ENCODE measurements around the gene SEC14L3. TPM values are rescaled to one million over a fixed set of nuclear protein-coding genes. Genes with fewer than 3 reads are reported as not detected.
A peak's percentile ranks its signal among the peaks of the same experiment; 100 is the strongest.

The SEC14L3 gene
- total and polyA plus RNA-seq, 10 of the 15 experiments (the other 5 are each of a cell fraction or from before 2014, with no cell fraction given), result 0.03 TPM; not detected in 9

DNA sequence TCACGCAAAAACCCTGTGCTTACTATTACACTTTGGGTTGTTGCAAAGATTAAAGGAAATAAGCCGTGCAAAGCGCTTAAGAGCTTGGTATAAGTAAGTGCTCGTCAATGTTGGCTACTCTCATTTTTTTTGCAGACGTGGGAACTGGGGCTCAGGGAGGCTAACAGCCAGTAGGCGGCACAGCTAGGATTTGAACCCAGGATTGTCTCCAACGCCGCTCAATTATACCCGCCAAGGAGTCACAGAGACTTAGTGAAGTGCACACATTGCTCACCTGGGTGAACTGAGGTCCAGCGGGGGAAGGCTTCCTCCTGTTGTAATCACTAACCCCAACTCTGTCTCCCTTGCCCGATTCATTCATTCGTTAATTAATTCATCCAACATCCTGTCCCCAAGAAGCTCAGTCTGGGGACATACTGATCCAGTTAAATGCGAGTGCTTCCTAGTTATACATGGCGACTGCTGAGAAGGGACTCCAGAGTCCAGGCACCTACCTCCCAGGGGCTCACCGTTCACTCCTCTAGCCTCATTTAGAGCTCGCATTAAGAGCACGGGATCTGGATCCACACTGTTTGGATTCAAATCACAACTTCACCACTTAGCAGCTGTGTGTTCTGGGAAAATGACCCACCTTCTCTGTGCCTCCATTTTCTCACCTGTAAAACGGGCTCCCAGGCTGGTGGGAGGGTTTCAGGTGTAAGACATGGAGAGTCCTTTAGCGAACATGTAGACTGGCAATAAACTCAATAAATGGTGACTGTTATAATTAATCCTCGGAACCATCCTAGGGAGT, 47.1 kb downstream of the SEC14L3 start:
- intact Hi-C loops (cut with micrococcal nuclease; ENCODE audit: unreplicated experiment), result loop anchor here (1.0 kb wide), 1 partner anchor 33 kb away; no protein-coding TSS in a partner anchor
- peak overlapping the region; percentile 99 for H3K4me2 ChIP-seq (ENCODE audit: control insufficient read depth, insufficient read depth)
- in situ Hi-C loops (cut with MboI), result no loop called here
- WGBS (ENCODE audit: insufficient coverage, insufficient replicate concordance, low lambda C conversion rate, missing lambda C conversion rate), result 30% methylated on average over 20 of the region's 20 CpGs
- H4K20me1 ChIP-seq (ENCODE audit: control insufficient read depth, insufficient read depth), result no peaks in the 10 kb centered on the region
- RAD21 ChIA-PET (ENCODE audit: unreplicated experiment), result interaction anchor here (0.7 to 7.3 kb wide), 13 partner anchors 20 to 330 kb away, joined by 3 to 137 read pairs (median 4); partner anchors contain the start of genes CASTOR1, CCDC157, RNF215 and SEC14L2
- ATAC-seq (no peak), DNase-seq (ENCODE audit: low read depth, low spot score) (no peak), FAIRE-seq (no peak)
- POLR2A ChIA-PET, result interaction anchor here (0.6 to 6.4 kb wide), 25 partner anchors 9 to 1368 kb away, joined by 3 to 60 read pairs (median 4); partner anchors contain the start of genes MTMR3, PIK3IP1, SEC14L2 and SF3A1
- no TSS peak for BruUV-seq (replicated peaks)
- SMC1A ChIA-PET (ENCODE audit: uncharacterized antibody, unreplicated experiment), result interaction anchor here (0.6 to 6.0 kb wide), 19 partner anchors 9 to 183 kb away, joined by 3 to 69 read pairs (median 4); partner anchors contain the start of genes CASTOR1, RNF215 and TCN2
- H3K4me3 ChIP-seq, result peak overlapping the region; percentile 65
- peaks cover 45% of the 10 kb centered on the region for H3K79me2 ChIP-seq (ENCODE audit: control insufficient read depth, insufficient read depth, low read length)
- H3K4me1 ChIP-seq (ENCODE audit: control insufficient read depth, insufficient read depth, low read length), result peaks cover 22% of the 10 kb centered on the region
- peaks cover 3 to 16% of the 10 kb centered on the region in 2 experiments; a peak in 2 of 4 replicates for H3K36me3 ChIP-seq (ENCODE audit: control insufficient read depth in 2 of 2, insufficient read depth in 2 of 2, low read length in 1 of 2)
- peak overlapping the region; percentile 67 for H2AFZ ChIP-seq (ENCODE audit: control insufficient read depth, low read depth, low read length)
- H3K9me3 ChIP-seq (replicated peaks; ENCODE audit: control insufficient read depth, insufficient read depth, low read length), result no peaks in the 10 kb centered on the region; the same call in 2 of the 3 replicates
- peak overlapping the region; percentile 85 for H3K9ac ChIP-seq (ENCODE audit: control insufficient read depth, insufficient read depth, low read length)
- CTCF ChIA-PET, result interaction anchor here (0.7 to 7.5 kb wide), 21 partner anchors 9 to 317 kb away, joined by 3 to 172 read pairs (median 4); partner anchors contain the start of genes CASTOR1, RNF215 and SEC14L2
- no peaks in the 10 kb centered on the region for H3K27me3 ChIP-seq (replicated peaks in 1 of 2; ENCODE audit: control insufficient read depth in 2 of 2, insufficient read depth in 2 of 2, low read length in 1 of 2)
- peak overlapping the region; percentile 82 for H3K27ac ChIP-seq (ENCODE audit: control insufficient read depth, insufficient read depth)
- no peak for TF ChIP-seq POU2F2 (IDR thresholded peaks at IDR 0.05; ENCODE audit: borderline replicate concordance, low read depth, low read length)
- TF ChIP-seq, protein P1, sequence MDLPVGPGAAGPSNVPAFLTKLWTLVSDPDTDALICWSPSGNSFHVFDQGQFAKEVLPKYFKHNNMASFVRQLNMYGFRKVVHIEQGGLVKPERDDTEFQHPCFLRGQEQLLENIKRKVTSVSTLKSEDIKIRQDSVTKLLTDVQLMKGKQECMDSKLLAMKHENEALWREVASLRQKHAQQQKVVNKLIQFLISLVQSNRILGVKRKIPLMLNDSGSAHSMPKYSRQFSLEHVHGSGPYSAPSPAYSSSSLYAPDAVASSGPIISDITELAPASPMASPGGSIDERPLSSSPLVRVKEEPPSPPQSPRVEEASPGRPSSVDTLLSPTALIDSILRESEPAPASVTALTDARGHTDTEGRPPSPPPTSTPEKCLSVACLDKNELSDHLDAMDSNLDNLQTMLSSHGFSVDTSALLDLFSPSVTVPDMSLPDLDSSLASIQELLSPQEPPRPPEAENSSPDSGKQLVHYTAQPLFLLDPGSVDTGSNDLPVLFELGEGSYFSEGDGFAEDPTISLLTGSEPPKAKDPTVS (IDR thresholded peaks at IDR 0.05; ENCODE audit: low read depth, low read length), result no peak
- TF ChIP-seq CHD4 (IDR thresholded peaks at IDR 0.05), result no peak
- TF ChIP-seq, protein P2, sequence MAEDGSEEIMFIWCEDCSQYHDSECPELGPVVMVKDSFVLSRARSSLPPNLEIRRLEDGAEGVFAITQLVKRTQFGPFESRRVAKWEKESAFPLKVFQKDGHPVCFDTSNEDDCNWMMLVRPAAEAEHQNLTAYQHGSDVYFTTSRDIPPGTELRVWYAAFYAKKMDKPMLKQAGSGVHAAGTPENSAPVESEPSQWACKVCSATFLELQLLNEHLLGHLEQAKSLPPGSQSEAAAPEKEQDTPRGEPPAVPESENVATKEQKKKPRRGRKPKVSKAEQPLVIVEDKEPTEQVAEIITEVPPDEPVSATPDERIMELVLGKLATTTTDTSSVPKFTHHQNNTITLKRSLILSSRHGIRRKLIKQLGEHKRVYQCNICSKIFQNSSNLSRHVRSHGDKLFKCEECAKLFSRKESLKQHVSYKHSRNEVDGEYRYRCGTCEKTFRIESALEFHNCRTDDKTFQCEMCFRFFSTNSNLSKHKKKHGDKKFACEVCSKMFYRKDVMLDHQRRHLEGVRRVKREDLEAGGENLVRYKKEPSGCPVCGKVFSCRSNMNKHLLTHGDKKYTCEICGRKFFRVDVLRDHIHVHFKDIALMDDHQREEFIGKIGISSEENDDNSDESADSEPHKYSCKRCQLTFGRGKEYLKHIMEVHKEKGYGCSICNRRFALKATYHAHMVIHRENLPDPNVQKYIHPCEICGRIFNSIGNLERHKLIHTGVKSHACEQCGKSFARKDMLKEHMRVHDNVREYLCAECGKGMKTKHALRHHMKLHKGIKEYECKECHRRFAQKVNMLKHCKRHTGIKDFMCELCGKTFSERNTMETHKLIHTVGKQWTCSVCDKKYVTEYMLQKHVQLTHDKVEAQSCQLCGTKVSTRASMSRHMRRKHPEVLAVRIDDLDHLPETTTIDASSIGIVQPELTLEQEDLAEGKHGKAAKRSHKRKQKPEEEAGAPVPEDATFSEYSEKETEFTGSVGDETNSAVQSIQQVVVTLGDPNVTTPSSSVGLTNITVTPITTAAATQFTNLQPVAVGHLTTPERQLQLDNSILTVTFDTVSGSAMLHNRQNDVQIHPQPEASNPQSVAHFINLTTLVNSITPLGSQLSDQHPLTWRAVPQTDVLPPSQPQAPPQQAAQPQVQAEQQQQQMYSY (CRISPR knock-in tag; IDR thresholded peaks at IDR 0.05), result no peak
- no peak for TF ChIP-seq SUPT20H (IDR thresholded peaks at IDR 0.05; ENCODE audit: borderline replicate concordance, control insufficient read depth, low read depth, low read length)
- TF ChIP-seq YBX1 (IDR thresholded peaks at IDR 0.05), result no peak
- TF ChIP-seq, protein P3, sequence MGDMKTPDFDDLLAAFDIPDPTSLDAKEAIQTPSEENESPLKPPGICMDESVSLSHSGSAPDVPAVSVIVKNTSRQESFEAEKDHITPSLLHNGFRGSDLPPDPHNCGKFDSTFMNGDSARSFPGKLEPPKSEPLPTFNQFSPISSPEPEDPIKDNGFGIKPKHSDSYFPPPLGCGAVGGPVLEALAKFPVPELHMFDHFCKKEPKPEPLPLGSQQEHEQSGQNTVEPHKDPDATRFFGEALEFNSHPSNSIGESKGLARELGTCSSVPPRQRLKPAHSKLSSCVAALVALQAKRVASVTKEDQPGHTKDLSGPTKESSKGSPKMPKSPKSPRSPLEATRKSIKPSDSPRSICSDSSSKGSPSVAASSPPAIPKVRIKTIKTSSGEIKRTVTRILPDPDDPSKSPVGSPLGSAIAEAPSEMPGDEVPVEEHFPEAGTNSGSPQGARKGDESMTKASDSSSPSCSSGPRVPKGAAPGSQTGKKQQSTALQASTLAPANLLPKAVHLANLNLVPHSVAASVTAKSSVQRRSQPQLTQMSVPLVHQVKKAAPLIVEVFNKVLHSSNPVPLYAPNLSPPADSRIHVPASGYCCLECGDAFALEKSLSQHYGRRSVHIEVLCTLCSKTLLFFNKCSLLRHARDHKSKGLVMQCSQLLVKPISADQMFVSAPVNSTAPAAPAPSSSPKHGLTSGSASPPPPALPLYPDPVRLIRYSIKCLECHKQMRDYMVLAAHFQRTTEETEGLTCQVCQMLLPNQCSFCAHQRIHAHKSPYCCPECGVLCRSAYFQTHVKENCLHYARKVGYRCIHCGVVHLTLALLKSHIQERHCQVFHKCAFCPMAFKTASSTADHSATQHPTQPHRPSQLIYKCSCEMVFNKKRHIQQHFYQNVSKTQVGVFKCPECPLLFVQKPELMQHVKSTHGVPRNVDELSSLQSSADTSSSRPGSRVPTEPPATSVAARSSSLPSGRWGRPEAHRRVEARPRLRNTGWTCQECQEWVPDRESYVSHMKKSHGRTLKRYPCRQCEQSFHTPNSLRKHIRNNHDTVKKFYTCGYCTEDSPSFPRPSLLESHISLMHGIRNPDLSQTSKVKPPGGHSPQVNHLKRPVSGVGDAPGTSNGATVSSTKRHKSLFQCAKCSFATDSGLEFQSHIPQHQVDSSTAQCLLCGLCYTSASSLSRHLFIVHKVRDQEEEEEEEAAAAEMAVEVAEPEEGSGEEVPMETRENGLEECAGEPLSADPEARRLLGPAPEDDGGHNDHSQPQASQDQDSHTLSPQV (IDR thresholded peaks at IDR 0.05), result no peak
- TF ChIP-seq MXI1 (IDR thresholded peaks at IDR 0.05; ENCODE audit: low read depth, low read length), result no peak
- TF ChIP-seq TCF7 (IDR thresholded peaks at IDR 0.05; ENCODE audit: borderline replicate concordance), result no peak
- no peak for TF ChIP-seq ZSCAN29 (IDR thresholded peaks at IDR 0.05)
- TF ChIP-seq ZNF384 (IDR thresholded peaks at IDR 0.05; ENCODE audit: borderline replicate concordance, low read depth, low read length), result no peak
- TF ChIP-seq FOXK2 (IDR thresholded peaks at IDR 0.05), result no peak

Data from GM12878 (cell line).